ENCODE results near the gene LPAR1.

LPAR1 gene

DNA sequence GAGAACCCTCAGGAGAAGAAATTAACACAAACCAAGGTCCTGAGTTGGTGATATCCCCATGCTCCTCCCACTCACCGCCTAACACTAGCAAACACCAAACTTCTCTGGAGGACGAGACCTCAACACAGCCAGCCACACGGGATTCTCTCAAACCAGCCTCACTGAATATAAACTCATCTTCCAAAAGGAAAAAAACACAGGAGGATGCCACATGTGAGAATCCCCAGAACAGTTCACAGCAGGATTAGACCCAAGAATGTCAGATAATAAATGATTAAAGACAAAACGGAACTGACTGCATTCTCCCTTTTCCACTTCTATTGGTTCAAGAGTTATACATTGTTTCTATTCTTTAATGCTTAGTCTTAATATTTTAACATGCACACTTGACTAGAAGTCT, 89.2 kb downstream of the LPAR1 start:
- no peak for DNase-seq (ENCODE audit: low spot score)
- in situ Hi-C loops (cut with MboI; ENCODE audit: low sequenced_read_pairs, unreplicated experiment), result no loop called here
- no peak for TF ChIP-seq CTCF (IDR thresholded peaks at IDR 0.05; ENCODE audit: borderline replicate concordance, control extremely low read depth, extremely low read depth, insufficient read depth, missing control alignments)

DNA sequence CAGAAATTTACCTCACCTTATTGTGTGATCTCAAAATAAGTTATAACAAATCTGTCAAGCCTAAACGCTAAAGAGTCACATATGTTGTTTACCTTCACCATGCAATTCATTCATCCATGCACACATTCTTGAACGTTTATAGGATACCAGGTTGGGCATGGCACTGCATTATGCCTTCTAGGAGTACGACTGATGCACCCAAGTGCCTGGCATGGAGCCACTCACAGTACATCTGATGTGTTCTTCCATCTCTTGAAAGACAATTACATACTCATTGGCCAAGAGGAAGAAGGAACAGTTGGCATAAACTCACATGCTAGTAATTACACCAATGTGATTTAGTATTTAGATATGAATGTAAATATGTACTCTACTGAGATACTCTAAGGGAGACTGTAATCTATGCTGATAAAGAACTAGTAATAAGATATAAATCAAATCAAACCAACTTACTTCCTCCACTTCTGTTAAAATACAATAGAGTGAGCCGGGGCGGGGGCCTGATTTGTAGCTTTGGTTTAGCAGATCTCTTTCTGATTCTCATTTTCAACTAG, 90.7 kb downstream of the LPAR1 start:
- in situ Hi-C loops (cut with MboI; ENCODE audit: low sequenced_read_pairs, unreplicated experiment), result no loop called here
- no peak for TF ChIP-seq CTCF (IDR thresholded peaks at IDR 0.05; ENCODE audit: borderline replicate concordance, control extremely low read depth, extremely low read depth, insufficient read depth, missing control alignments)
- no peak for DNase-seq (ENCODE audit: low spot score)

GRCh38 chr9:110942522-110942921, 95.7 kb downstream of the LPAR1 start:
- DNase-seq (ENCODE audit: low spot score), result no peak
- in situ Hi-C loops (cut with MboI; ENCODE audit: low sequenced_read_pairs, unreplicated experiment), result no loop called here
- TF ChIP-seq CTCF (IDR thresholded peaks at IDR 0.05; ENCODE audit: borderline replicate concordance, control extremely low read depth, extremely low read depth, insufficient read depth, missing control alignments), result no peak

GRCh38 chr9:110940951-110941557, 97.2 kb downstream of the LPAR1 start:
- TF ChIP-seq CTCF (IDR thresholded peaks at IDR 0.05; ENCODE audit: borderline replicate concordance, control extremely low read depth, extremely low read depth, insufficient read depth, missing control alignments), result no peak
- in situ Hi-C loops (cut with MboI; ENCODE audit: low sequenced_read_pairs, unreplicated experiment), result no loop called here
- DNase-seq (ENCODE audit: low spot score), result no peak

DNA sequence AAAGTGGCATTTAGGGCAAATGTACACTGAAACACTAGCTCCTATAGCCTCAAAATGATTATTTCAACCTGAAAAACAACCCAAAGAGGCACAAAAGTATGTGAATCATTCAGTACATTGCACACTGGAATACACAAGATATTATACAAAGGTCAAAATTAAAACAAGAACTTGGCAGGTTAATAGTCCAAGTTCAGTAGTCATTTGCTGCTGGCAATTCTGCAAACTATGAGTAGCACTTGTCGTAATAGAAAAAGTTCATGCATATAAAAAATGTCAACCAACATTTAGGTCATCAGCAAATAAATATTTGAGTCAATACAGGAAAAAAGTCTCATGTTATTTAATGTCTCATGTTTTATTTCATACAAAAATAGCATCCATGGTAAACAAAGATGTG, 98.7 kb downstream of the LPAR1 start:
- in situ Hi-C loops (cut with MboI; ENCODE audit: low sequenced_read_pairs, unreplicated experiment), result no loop called here
- DNase-seq (ENCODE audit: low spot score), result no peak
- TF ChIP-seq CTCF (IDR thresholded peaks at IDR 0.05; ENCODE audit: borderline replicate concordance, control extremely low read depth, extremely low read depth, insufficient read depth, missing control alignments), result no peak

GRCh38 chr9:110939047-110939446, 99.2 kb downstream of the LPAR1 start:
- no peak for DNase-seq (ENCODE audit: low spot score)
- in situ Hi-C loops (cut with MboI; ENCODE audit: low sequenced_read_pairs, unreplicated experiment), result no loop called here
- TF ChIP-seq CTCF (IDR thresholded peaks at IDR 0.05; ENCODE audit: borderline replicate concordance, control extremely low read depth, extremely low read depth, insufficient read depth, missing control alignments), result no peak
